Measurements from ENCODE around the gene VPS39.
A peak's percentile ranks its signal among the peaks of the same experiment; 100 is the strongest.

Gene VPS39

GRCh38 chr15:42133886-42134502 is 74.1 kb downstream of the VPS39 start:
- Histone ChIP-seq H3K9ac (ENCODE audit: low read depth in 1 of 2, low read length in 2 of 2) (no peak overlapping the region), H3K27ac (ENCODE audit: low read depth in 2 of 2, low read length in 2 of 2) (no peak overlapping the region), H3K9me3 (ENCODE audit: control insufficient read depth in 2 of 2, low read length in 2 of 2) (peaks cover 2 to 9% of the 10 kb centered on the region in 2 donors), H3K36me3 (ENCODE audit: control insufficient read depth in 2 of 2, insufficient read depth in 2 of 2, low read length in 2 of 2) (no peaks in the 10 kb centered on the region), H3K4me3 (ENCODE audit: low read length in 2 of 2) (no peak overlapping the region), H3K27me3 (ENCODE audit: control insufficient read depth in 2 of 2, insufficient read depth in 2 of 2, low read length in 2 of 2) (peaks cover 2 to 4% of the 10 kb centered on the region in 2 donors), H3K4me1 (ENCODE audit: control insufficient read depth in 2 of 2, insufficient read depth in 2 of 2, low read length in 2 of 2) (no peaks in the 10 kb centered on the region)

- peaks cover 2 to 9% of the 10 kb centered on the region in 2 donors for H3K9me3 ChIP-seq (ENCODE audit: control insufficient read depth in 2 of 2, low read length in 2 of 2)
- peaks cover 2 to 4% of the 10 kb centered on the region in 2 donors for H3K27me3 ChIP-seq (ENCODE audit: control insufficient read depth in 2 of 2, insufficient read depth in 2 of 2, low read length in 2 of 2)
- no peaks in the 10 kb centered on the region for H3K36me3 ChIP-seq (ENCODE audit: control insufficient read depth in 2 of 2, insufficient read depth in 2 of 2, low read length in 2 of 2)
- H3K4me1 ChIP-seq (ENCODE audit: control insufficient read depth in 2 of 2, insufficient read depth in 2 of 2, low read length in 2 of 2), result no peaks in the 10 kb centered on the region
- no peak overlapping the region for H3K27ac ChIP-seq (ENCODE audit: low read depth in 2 of 2, low read length in 2 of 2)
- no peak overlapping the region for H3K9ac ChIP-seq (ENCODE audit: low read depth in 1 of 2, low read length in 2 of 2)
- no peak overlapping the region for H3K4me3 ChIP-seq (ENCODE audit: low read length in 2 of 2)
These were observed 74.7 kb downstream of the VPS39 start for GRCh38 chr15:42133356-42133755.

GRCh38 chr15:42131826-42132806 is 76.0 kb downstream of the VPS39 start:
- Histone ChIP-seq H3K4me1 (ENCODE audit: control insufficient read depth in 2 of 2, insufficient read depth in 2 of 2, low read length in 2 of 2) (no peaks in the 10 kb centered on the region), H3K4me3 (ENCODE audit: low read length in 2 of 2) (no peak overlapping the region), H3K27ac (ENCODE audit: low read depth in 2 of 2, low read length in 2 of 2) (no peak overlapping the region), H3K36me3 (ENCODE audit: control insufficient read depth in 2 of 2, insufficient read depth in 2 of 2, low read length in 2 of 2) (no peaks in the 10 kb centered on the region), H3K9ac (ENCODE audit: low read depth in 1 of 2, low read length in 2 of 2) (no peak overlapping the region), H3K27me3 (ENCODE audit: control insufficient read depth in 2 of 2, insufficient read depth in 2 of 2, low read length in 2 of 2) (peaks cover 2 to 4% of the 10 kb centered on the region in 2 donors), H3K9me3 (ENCODE audit: control insufficient read depth in 2 of 2, low read length in 2 of 2) (peaks cover 0 to 4% of the 10 kb centered on the region in 2 donors)

- Histone ChIP-seq H3K4me3 (ENCODE audit: low read length in 2 of 2) (no peak overlapping the region), H3K4me1 (ENCODE audit: control insufficient read depth in 2 of 2, insufficient read depth in 2 of 2, low read length in 2 of 2) (no peaks in the 10 kb centered on the region), H3K36me3 (ENCODE audit: control insufficient read depth in 2 of 2, insufficient read depth in 2 of 2, low read length in 2 of 2) (no peaks in the 10 kb centered on the region), H3K27me3 (ENCODE audit: control insufficient read depth in 2 of 2, insufficient read depth in 2 of 2, low read length in 2 of 2) (peaks cover 2 to 4% of the 10 kb centered on the region in 2 donors), H3K9ac (ENCODE audit: low read depth in 1 of 2, low read length in 2 of 2) (no peak overlapping the region), H3K27ac (ENCODE audit: low read depth in 2 of 2, low read length in 2 of 2) (no peak overlapping the region), H3K9me3 (ENCODE audit: control insufficient read depth in 2 of 2, low read length in 2 of 2) (no peaks in the 10 kb centered on the region)
These were observed 77.1 kb downstream of the VPS39 start for GRCh38 chr15:42131006-42131405.

GRCh38 chr15:42130246-42130986 is 77.7 kb downstream of the VPS39 start:
- Histone ChIP-seq H3K4me3 (ENCODE audit: low read length in 2 of 2) (no peak overlapping the region), H3K9ac (ENCODE audit: low read depth in 1 of 2, low read length in 2 of 2) (no peak overlapping the region), H3K4me1 (ENCODE audit: control insufficient read depth in 2 of 2, insufficient read depth in 2 of 2, low read length in 2 of 2) (no peaks in the 10 kb centered on the region), H3K9me3 (ENCODE audit: control insufficient read depth in 2 of 2, low read length in 2 of 2) (no peaks in the 10 kb centered on the region), H3K27ac (ENCODE audit: low read depth in 2 of 2, low read length in 2 of 2) (no peak overlapping the region), H3K36me3 (ENCODE audit: control insufficient read depth in 2 of 2, insufficient read depth in 2 of 2, low read length in 2 of 2) (no peaks in the 10 kb centered on the region), H3K27me3 (ENCODE audit: control insufficient read depth in 2 of 2, insufficient read depth in 2 of 2, low read length in 2 of 2) (peaks cover 2 to 4% of the 10 kb centered on the region in 2 donors)

GRCh38 chr15:42129364-42129763 is 78.7 kb downstream of the VPS39 start:
- Histone ChIP-seq H3K9ac (ENCODE audit: low read depth in 1 of 2, low read length in 2 of 2) (no peak overlapping the region), H3K4me1 (ENCODE audit: control insufficient read depth in 2 of 2, insufficient read depth in 2 of 2, low read length in 2 of 2) (no peaks in the 10 kb centered on the region), H3K27me3 (ENCODE audit: control insufficient read depth in 2 of 2, insufficient read depth in 2 of 2, low read length in 2 of 2) (peaks cover 2 to 4% of the 10 kb centered on the region in 2 donors)

GRCh38 chr15:42128476-42128875 is 79.6 kb downstream of the VPS39 start:
- Histone ChIP-seq H3K36me3 (ENCODE audit: control insufficient read depth in 2 of 2, insufficient read depth in 2 of 2, low read length in 2 of 2) (no peaks in the 10 kb centered on the region), H3K9me3 (ENCODE audit: control insufficient read depth in 2 of 2, low read length in 2 of 2) (no peaks in the 10 kb centered on the region), H3K27me3 (ENCODE audit: control insufficient read depth in 2 of 2, insufficient read depth in 2 of 2, low read length in 2 of 2) (peaks cover 2 to 4% of the 10 kb centered on the region in 2 donors), H3K4me1 (ENCODE audit: control insufficient read depth in 2 of 2, insufficient read depth in 2 of 2, low read length in 2 of 2) (no peaks in the 10 kb centered on the region), H3K27ac (ENCODE audit: low read depth in 2 of 2, low read length in 2 of 2) (no peak overlapping the region), H3K9ac (ENCODE audit: low read depth in 1 of 2, low read length in 2 of 2) (no peak overlapping the region), H3K4me3 (ENCODE audit: low read length in 2 of 2) (no peak overlapping the region)

More at GRCh38 chr15:42129364-42129763, 78.7 kb downstream of the VPS39 start:
- Histone ChIP-seq H3K27ac (ENCODE audit: low read depth in 2 of 2, low read length in 2 of 2) (no peak overlapping the region), H3K4me3 (ENCODE audit: low read length in 2 of 2) (no peak overlapping the region), H3K36me3 (ENCODE audit: control insufficient read depth in 2 of 2, insufficient read depth in 2 of 2, low read length in 2 of 2) (no peaks in the 10 kb centered on the region), H3K9me3 (ENCODE audit: control insufficient read depth in 2 of 2, low read length in 2 of 2) (no peaks in the 10 kb centered on the region)

- Histone ChIP-seq H3K27ac (ENCODE audit: low read depth in 2 of 2, low read length in 2 of 2) (no peak overlapping the region), H3K9me3 (ENCODE audit: control insufficient read depth in 2 of 2, low read length in 2 of 2) (no peaks in the 10 kb centered on the region), H3K36me3 (ENCODE audit: control insufficient read depth in 2 of 2, insufficient read depth in 2 of 2, low read length in 2 of 2) (no peaks in the 10 kb centered on the region), H3K9ac (ENCODE audit: low read depth in 1 of 2, low read length in 2 of 2) (no peak overlapping the region), H3K4me3 (ENCODE audit: low read length in 2 of 2) (no peak overlapping the region), H3K27me3 (ENCODE audit: control insufficient read depth in 2 of 2, insufficient read depth in 2 of 2, low read length in 2 of 2) (no peaks in the 10 kb centered on the region), H3K4me1 (ENCODE audit: control insufficient read depth in 2 of 2, insufficient read depth in 2 of 2, low read length in 2 of 2) (peaks cover 11 to 15% of the 10 kb centered on the region in 2 donors)
These were observed 84.6 kb downstream of the VPS39 start for GRCh38 chr15:42123546-42123945.

GRCh38 chr15:42121682-42122081 is 86.4 kb downstream of the VPS39 start:
- Histone ChIP-seq H3K9ac (ENCODE audit: low read depth in 1 of 2, low read length in 2 of 2) (no peak overlapping the region), H3K4me3 (ENCODE audit: low read length in 2 of 2) (no peak overlapping the region), H3K4me1 (ENCODE audit: control insufficient read depth in 2 of 2, insufficient read depth in 2 of 2, low read length in 2 of 2) (peaks cover 14 to 16% of the 10 kb centered on the region in 2 donors), H3K9me3 (ENCODE audit: control insufficient read depth in 2 of 2, low read length in 2 of 2) (no peaks in the 10 kb centered on the region), H3K36me3 (ENCODE audit: control insufficient read depth in 2 of 2, insufficient read depth in 2 of 2, low read length in 2 of 2) (no peaks in the 10 kb centered on the region), H3K27me3 (ENCODE audit: control insufficient read depth in 2 of 2, insufficient read depth in 2 of 2, low read length in 2 of 2) (no peaks in the 10 kb centered on the region), H3K27ac (ENCODE audit: low read depth in 2 of 2, low read length in 2 of 2) (peak overlapping the region in 1 of 2 donors; percentile 3)
